ENCODE measurements around the gene FYB1. TPM values are rescaled to one million over a fixed set of nuclear protein-coding genes. Genes with fewer than 3 reads are reported as not detected.

The FYB1 gene
- total and polyA plus RNA-seq, 2 of the 4 experiments (the other 2 are of a cell fraction), result not detected

DNA sequence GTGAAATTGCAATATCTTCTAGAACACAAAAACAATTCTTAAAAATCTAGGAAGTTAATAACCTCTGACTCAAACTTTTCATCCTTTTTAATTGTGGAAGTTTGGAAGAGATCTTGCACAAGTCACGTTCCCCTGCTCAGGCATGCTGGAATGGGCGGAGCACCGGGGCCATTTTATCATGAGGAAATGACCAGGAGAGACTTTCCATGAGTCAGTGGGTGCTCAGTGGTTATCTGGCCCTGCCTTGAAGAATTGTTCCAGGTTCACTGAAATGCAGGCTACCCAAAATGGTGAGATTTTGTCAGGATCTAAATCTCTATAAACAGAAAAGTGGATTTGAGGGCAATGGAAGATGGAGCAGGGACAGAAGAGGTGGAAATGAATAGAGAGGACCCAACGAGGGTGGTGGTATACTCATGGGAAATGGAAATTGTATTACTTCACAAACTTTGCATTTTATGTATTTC, 61.2 kb downstream of the FYB1 start:
- no peak overlapping the region for H2AK5ac ChIP-seq (ENCODE audit: low read depth, low read length)
- POLR2A ChIA-PET (ENCODE audit: unreplicated experiment), result no interaction called here
- no peak overlapping the region for H2BK120ac ChIP-seq (ENCODE audit: low read depth, low read length)
- H3K9me1 ChIP-seq (ENCODE audit: insufficient read depth, low read length), result no peaks in the 10 kb centered on the region
- BruUV-seq (replicated peaks), result no TSS peak
- H3K9me3 ChIP-seq (ENCODE audit: control insufficient read depth, insufficient read depth, low read length), result no peaks in the 10 kb centered on the region
- H3K4ac ChIP-seq (ENCODE audit: low read depth, low read length), result no peak overlapping the region
- no peak overlapping the region for H2BK20ac ChIP-seq (ENCODE audit: low read depth, low read length)
- intact Hi-C loops (cut with micrococcal nuclease), result no loop called here
- H4K20me1 ChIP-seq (ENCODE audit: insufficient read depth, low read length), result no peaks in the 10 kb centered on the region
- no CpG with 5 or more reads among the region's 4 CpGs for WGBS, 2 experiments (ENCODE audit: extremely low coverage in 2 of 2, insufficient read length in 1 of 2)
- CTCF ChIA-PET, result no interaction called here
- DNase-seq, result no peak
- H3K14ac ChIP-seq (replicated peaks; ENCODE audit: low read depth, low read length), result no peak overlapping the region
- H3K27me3 ChIP-seq (ENCODE audit: control insufficient read depth, insufficient read depth, low read length), result no peaks in the 10 kb centered on the region
- H3K27ac ChIP-seq (ENCODE audit: insufficient read depth, low read length), result no peak overlapping the region
- no peak overlapping the region for H2BK15ac ChIP-seq (ENCODE audit: low read depth, low read length)
- H3K18ac ChIP-seq (ENCODE audit: low read depth, low read length), result no peak overlapping the region
- in situ Hi-C loops (cut with MboI; ENCODE audit: low sequenced_read_pairs), result no loop called here
- H3K79me1 ChIP-seq (ENCODE audit: low read depth in 1 of 2, low read length in 2 of 2), result no peaks in the 10 kb centered on the region
- no peak for TF ChIP-seq NFE2L2 (IDR thresholded peaks at IDR 0.05; ENCODE audit: low read depth, low read length)
- TF ChIP-seq RFX5 (IDR thresholded peaks at IDR 0.05; ENCODE audit: low read depth, low read length), result no peak
- TF ChIP-seq, protein P1, sequence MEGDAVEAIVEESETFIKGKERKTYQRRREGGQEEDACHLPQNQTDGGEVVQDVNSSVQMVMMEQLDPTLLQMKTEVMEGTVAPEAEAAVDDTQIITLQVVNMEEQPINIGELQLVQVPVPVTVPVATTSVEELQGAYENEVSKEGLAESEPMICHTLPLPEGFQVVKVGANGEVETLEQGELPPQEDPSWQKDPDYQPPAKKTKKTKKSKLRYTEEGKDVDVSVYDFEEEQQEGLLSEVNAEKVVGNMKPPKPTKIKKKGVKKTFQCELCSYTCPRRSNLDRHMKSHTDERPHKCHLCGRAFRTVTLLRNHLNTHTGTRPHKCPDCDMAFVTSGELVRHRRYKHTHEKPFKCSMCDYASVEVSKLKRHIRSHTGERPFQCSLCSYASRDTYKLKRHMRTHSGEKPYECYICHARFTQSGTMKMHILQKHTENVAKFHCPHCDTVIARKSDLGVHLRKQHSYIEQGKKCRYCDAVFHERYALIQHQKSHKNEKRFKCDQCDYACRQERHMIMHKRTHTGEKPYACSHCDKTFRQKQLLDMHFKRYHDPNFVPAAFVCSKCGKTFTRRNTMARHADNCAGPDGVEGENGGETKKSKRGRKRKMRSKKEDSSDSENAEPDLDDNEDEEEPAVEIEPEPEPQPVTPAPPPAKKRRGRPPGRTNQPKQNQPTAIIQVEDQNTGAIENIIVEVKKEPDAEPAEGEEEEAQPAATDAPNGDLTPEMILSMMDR (conservative IDR thresholded peaks at IDR 0.05; ENCODE audit: low read depth, low read length), result no peak
- TF ChIP-seq, protein P2, sequence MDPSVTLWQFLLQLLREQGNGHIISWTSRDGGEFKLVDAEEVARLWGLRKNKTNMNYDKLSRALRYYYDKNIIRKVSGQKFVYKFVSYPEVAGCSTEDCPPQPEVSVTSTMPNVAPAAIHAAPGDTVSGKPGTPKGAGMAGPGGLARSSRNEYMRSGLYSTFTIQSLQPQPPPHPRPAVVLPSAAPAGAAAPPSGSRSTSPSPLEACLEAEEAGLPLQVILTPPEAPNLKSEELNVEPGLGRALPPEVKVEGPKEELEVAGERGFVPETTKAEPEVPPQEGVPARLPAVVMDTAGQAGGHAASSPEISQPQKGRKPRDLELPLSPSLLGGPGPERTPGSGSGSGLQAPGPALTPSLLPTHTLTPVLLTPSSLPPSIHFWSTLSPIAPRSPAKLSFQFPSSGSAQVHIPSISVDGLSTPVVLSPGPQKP (IDR thresholded peaks at IDR 0.05; ENCODE audit: borderline replicate concordance, low read depth, low read length), result no peak
- TF ChIP-seq, protein P3, sequence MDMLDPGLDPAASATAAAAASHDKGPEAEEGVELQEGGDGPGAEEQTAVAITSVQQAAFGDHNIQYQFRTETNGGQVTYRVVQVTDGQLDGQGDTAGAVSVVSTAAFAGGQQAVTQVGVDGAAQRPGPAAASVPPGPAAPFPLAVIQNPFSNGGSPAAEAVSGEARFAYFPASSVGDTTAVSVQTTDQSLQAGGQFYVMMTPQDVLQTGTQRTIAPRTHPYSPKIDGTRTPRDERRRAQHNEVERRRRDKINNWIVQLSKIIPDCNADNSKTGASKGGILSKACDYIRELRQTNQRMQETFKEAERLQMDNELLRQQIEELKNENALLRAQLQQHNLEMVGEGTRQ (IDR thresholded peaks at IDR 0.05; ENCODE audit: low read depth, low read length), result no peak
- TF ChIP-seq MAZ (IDR thresholded peaks at IDR 0.05; ENCODE audit: borderline replicate concordance, low read depth, low read length), result no peak
- ATAC-seq (ENCODE audit: low read depth), result no peak
- no peak overlapping the region for H2BK5ac ChIP-seq (ENCODE audit: low read depth, low read length, poor library complexity, severe bottlenecking)
- H4K5ac ChIP-seq (ENCODE audit: low read depth, low read length), result no peak overlapping the region
- no peak overlapping the region for H3K4me3 ChIP-seq (ENCODE audit: insufficient read depth, low read depth, low read length)
- no peak overlapping the region for H3K56ac ChIP-seq (ENCODE audit: extremely low read depth, insufficient read depth, low read length)
- no peak overlapping the region for H2AFZ ChIP-seq (replicated peaks; ENCODE audit: low read length, poor library complexity)
- no peaks in the 10 kb centered on the region for H3K36me3 ChIP-seq (ENCODE audit: control insufficient read depth, insufficient read depth, low read length)
- no peaks in the 10 kb centered on the region for H3K4me1 ChIP-seq (ENCODE audit: control insufficient read depth, insufficient read depth, low read length)
- H4K8ac ChIP-seq (ENCODE audit: low read depth in 2 of 2, low read length in 2 of 2), result no peak overlapping the region; a peak in 1 of 4 replicates
- H3K23ac ChIP-seq (ENCODE audit: low read depth, low read length), result no peak overlapping the region
- no peak overlapping the region for H3K9ac ChIP-seq (ENCODE audit: low read depth, low read length)
- H3K4me2 ChIP-seq (ENCODE audit: low read depth, low read length), result no peak overlapping the region
- H2AK9ac ChIP-seq (replicated peaks; ENCODE audit: low read depth, low read length, poor library complexity), result no peak overlapping the region
- H4K91ac ChIP-seq (ENCODE audit: insufficient read depth, low read depth, low read length), result no peak overlapping the region
- dilution Hi-C loops (cut with HindIII; ENCODE audit: low sequenced_read_pairs, unreplicated experiment), result no loop called here
